HG03060 (cell line): ENCODE results near the gene SNED1.

ENCODE experiments used
- ATAC-seq: cut with Tn5 transposase; IDR thresholded peaks from one replicate; pipeline ENCODE4 v1.9.1; 2021; ENCODE audit warnings: low read depth, moderate number of reproducible peaks; ENCODE audit not compliant: unreplicated experiment

Gene SNED1

DNA sequence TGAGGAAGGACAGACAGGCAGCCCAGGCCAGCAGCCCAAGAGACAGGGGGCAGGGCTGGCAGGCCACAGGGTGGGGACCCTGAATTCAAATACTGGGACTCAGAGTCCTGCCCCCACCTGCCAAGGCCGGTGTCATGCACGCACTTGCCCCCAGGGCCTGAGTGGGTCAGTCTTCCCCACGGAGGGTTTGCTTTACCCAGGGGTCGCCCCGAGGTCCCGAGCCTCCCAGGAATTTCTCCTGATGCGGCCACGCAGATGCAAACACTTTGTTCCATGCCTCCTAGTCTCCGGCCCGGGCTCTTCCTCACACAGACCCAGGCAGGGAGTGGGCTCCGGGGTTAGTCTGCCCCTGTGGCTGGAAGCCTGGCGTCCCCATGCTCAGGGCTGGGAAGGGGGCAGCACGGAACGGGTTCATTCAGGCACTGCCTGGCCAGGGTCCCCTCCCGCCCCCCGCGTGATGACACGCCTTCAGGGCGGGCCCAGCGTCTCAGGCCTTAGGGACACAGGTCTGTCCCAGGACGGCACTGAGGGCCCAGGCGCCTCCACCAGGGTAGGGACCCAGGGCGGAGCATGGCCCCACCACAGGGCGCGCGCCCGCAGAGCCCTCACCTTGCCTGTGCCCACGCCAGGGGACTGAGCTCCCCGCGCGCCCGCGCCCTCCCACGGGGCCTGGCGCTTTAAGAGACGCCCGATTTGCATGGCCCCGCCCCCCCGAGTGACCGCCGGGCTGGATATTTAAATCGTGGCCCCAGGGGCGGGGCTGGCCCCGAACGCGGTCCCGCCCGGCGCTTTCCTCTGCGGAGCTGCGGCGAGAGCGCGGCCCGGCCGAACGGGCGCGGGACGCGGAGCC lies at the start of gene SNED1:
SNED1 (plus strand) TSS at position 763 of the 850 bp plus-strand sequence. CDS start 220 bp downstream, outside the sequence.
- no peak for ATAC-seq

- no peak for ATAC-seq
Observed at GRCh38 chr2:240948905-240949790, 49.3 kb upstream of the SNED1 start.

GRCh38 chr2:240949791-240950705 lies 48.4 kb upstream of the SNED1 start:
- ATAC-seq: no peak

DNA sequence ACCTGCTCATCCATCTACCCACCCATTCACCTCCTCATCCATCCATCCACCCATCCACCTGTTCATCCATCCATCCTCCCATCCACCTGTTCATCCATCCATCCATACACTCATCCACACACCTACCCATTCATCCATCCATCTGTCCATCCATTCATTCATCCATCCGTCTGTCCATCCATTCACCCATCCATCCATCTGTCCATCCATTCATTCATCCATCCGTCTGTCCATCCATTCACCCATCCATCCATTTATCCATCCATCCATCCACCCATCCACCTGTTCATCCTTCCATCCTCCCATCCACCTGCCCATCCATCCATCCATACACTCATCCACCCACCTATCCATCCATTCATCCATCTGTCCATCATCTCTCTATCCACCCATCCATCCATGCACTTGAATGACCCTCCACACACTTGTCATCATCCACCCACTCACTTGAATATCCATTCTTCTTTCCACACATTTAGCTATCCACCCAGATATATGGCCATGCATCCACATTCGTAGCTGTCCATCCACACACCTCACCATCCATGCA lies 47.3 kb upstream of the SNED1 start:
- no peak for ATAC-seq

DNA sequence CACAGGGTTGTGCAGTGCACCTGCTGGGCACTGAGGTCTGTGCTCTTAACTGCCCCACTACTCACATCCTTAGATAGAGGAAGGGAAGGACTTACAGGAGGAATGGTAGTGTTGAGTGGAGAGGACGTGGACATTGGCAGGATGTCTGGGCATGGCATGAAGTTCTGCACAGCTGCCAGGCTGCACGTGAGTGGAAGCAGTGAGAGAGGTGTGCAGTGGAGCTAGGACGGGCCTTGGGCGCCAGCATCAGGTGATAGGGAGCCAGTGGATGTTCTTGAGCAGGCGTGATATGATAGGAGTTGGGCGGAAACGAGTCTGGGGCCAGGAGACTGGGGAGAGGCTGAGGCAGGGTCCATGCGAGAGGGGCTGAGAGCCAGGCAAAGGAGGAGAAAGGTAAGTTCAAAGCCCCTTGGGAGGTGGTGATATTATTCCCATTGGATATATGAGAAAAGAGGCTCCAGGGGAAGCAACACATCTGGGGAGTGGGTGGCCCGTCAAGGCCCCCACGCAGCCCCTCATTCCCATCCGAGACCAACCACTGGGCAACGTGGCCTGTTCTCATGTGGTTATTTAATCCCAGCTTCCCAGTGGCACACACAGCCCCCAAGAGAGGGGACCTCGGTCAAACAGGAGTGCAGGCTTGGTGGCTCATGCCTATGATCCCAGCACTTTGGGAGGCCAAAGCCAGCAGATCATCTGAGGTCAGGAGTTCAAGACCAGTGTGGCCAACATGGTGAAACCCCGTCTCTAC lies 45.7 kb upstream of the SNED1 start:
- ATAC-seq: no peak

- no peak for ATAC-seq
Observed at GRCh38 chr2:240953426-240954410, 44.7 kb upstream of the SNED1 start.

- ATAC-seq: no peak
Observed at GRCh38 chr2:240954436-240955305, 43.7 kb upstream of the SNED1 start.

GRCh38 chr2:240955306-240956170 lies 42.9 kb upstream of the SNED1 start:
- ATAC-seq: no peak

GRCh38 chr2:240956171-240956934 lies 42.1 kb upstream of the SNED1 start:
- ATAC-seq: no peak

DNA sequence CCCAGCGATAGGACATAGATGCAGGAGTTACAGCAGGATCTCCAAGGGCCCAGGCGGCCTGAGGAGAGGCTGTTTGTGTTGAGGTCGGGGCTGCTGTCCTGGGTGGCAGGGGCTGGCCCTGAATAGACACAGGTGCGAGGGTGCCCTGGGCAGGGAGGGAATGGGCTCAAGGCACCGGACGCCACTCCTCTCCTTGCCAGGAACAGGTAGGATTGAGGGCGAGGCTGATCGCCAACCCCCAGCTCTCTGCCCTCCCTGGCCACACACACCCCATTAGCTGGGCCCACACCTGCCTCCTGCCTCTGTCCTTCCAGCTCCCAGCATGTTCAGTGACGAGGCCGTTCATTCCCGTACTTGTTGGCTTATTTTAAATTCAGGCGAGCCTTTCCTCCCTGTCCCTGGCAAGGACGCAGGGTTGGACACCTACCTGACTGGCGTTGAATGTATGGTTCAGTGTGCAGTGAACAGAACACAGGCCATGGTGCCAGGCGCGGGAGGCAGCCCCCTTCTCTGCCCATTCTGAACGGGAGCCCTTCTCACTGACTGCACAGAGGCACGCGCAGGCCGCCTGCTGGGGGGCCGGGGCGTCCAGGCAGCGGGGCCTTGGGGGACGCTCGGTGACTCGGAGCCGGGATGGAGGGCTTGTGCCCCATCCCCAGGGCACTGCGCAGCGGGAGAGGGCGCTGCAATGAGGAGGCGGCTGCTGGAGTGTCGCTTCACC lies 41.3 kb upstream of the SNED1 start:
- ATAC-seq: no peak

- ATAC-seq: no peak
Observed at GRCh38 chr2:240957656-240958365, 40.6 kb upstream of the SNED1 start.

DNA sequence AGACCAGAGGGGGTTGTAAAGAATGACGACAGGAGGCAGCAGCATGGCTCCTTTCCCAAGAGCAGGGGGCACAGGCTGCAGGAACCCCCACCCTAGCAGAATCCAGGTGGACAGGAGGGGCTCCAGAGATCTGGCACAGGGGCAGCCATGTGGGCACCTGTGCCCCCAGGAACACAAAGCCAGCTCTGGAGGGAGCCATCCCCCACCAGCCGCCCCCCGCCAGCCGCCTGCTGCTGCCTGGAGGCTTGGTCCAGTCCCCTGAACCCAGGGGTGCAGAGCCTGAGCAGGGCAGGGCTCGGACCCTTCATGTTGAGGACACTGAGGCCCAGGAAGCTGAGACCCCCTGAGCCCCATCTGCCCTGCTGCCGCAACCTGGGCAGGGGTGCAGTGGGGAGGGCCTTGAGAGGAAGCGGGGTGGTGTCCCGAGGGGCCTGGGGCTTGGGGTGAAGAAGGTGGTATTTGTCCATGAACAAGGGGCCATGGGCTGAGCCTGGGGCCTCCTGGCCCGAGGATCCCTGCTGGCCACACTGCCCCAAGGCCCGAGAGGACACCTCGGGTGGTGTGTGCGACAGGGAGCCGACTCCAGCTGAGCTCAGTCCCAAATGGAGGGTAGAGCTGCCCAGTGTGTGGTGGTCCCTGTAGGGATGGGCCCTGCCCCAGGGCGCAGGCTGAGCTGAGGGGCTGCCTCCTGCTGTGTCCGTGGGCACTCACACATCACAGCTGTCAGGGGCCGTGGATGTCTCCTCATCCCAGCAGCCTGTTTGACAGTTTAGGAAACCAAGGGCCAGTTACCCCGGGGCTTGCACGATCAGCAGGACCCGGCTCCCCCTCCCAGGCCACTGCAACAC lies 39.8 kb upstream of the SNED1 start:
- no peak for ATAC-seq

DNA sequence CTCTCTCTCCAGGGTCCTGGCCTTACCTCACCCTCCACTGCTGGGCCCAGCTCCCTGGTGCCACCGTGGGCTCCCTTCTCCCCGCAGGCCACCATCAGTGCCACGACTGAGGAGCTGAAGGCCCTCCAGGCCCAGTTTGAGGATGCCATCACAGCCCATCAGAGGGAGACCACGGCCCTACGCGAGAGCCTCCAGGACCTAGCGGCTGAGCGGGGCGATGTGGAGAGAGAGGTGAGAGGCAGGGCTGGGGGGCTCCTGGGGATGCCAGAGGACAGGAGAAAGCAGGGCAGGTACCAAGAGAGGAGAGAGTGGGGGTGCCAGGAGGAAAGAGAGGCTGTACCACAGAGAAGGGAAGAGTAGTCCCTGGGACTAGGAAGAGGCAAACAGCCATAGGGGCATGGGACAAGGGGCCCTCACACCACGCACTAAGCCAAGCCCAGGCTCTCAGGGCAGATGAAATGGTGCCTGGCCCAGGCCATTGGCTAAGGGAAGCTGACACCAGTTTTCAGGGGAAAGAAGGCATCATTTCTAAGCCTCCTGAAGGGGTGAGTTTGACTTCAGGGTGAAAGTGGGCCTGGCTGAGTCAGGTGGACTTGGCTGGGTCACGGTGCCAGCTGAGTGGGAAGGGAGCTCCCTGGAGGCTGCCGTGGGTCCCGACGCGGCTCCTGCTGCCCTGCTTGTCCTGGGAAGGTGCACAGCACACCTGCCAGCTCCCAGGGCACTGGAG lies 39.0 kb upstream of the SNED1 start:
- ATAC-seq: no peak
